ENCODE measurements around the gene WDR70. TPM values are rescaled to one million over a fixed set of nuclear protein-coding genes. Genes with fewer than 3 reads are reported as not detected.
"Not testable (repeated sequence)": the region's sequence is repeated elsewhere in the genome, so short reads cannot be mapped to it uniquely, and the experiment has no call there.

Gene WDR70
- total RNA-seq, 2 donors from 2014 or later, result 35.2 to 38.8 TPM

DNA sequence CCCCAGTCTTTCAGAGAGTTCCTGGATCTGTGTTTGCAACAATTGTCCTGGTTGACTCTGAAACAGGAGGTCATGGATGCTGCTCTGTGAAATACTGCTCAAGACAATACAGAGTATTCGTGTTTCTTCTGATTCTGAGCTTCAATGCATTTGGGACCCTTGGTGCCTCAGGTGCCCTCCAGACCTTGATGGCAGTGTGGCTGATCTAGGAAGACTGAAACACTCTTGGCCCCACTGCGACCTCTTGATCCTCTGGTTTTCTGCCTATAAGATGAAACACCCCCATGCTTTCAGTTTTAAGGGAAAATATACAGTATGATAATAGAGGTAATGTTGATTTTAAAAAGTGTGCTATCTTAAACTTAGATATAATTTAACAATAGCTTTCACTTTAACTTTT lies 393.1 kb downstream of the WDR70 start:
- H3K4me1 Mint-ChIP-seq, result no peaks in the 10 kb centered on the region
- H3K9me3 ChIP-seq (ENCODE audit: control insufficient read depth, low read length, poor library complexity, severe bottlenecking), result no peaks in the 10 kb centered on the region
- H3K4me3 Mint-ChIP-seq, result no peak overlapping the region
- DNase-seq, result no peak
- no peaks in the 10 kb centered on the region for H3K36me3 Mint-ChIP-seq (ENCODE audit: low read depth)
- no peak overlapping the region for H3K27ac Mint-ChIP-seq
- H3K27me3 Mint-ChIP-seq, result peaks cover 7% of the 10 kb centered on the region
- no peak for ATAC-seq

GRCh38 chr5:37773809-37774208 lies 394.7 kb downstream of the WDR70 start:
- H3K27ac Mint-ChIP-seq, result no peak overlapping the region
- H3K36me3 Mint-ChIP-seq (ENCODE audit: low read depth), result no peaks in the 10 kb centered on the region
- ATAC-seq (no peak), DNase-seq (no peak)
- peaks cover 7% of the 10 kb centered on the region for H3K27me3 Mint-ChIP-seq
- H3K4me1 Mint-ChIP-seq, result no peaks in the 10 kb centered on the region
- no peaks in the 10 kb centered on the region for H3K9me3 ChIP-seq (ENCODE audit: control insufficient read depth, low read length, poor library complexity, severe bottlenecking)
- H3K4me3 Mint-ChIP-seq, result no peak overlapping the region

DNA sequence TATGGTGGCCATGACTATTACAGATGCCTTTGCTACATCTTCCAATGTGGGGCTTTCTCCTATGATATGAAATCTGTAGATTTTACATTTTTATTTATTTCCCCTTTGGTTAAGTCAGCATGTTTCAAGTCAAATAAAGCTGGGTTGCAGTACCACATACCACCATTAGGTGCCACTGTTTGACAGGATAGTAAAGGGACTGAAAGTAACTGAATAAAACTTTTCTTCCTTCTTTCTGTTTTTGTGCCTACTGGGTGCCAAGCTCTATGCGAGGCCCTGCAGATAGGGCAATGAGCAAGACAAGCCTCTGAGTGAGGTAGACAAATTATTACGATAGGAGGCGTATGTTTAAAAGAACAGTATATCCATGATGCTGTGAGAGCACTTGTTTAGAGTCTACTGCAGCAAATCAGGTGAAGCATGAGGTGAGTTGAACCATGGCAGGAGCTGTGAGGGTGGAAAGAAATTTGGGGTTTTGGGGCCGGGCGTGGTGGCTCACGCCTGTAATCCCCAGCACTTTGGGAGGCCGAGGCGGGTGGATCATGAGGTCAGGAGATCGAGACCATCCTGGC lies 395.9 kb downstream of the WDR70 start:
- Mint-ChIP-seq H3K27ac (no peak overlapping the region), H3K4me3 (no peak overlapping the region), H3K36me3 (ENCODE audit: low read depth) (no peaks in the 10 kb centered on the region), H3K4me1 (no peaks in the 10 kb centered on the region), H3K27me3 (peaks cover 3% of the 10 kb centered on the region)
- ATAC-seq (no peak), DNase-seq (no peak)
- H3K9me3 ChIP-seq (ENCODE audit: control insufficient read depth, low read length, poor library complexity, severe bottlenecking), result no peaks in the 10 kb centered on the region

- Mint-ChIP-seq H3K27ac (no peak overlapping the region), H3K4me3 (no peak overlapping the region), H3K27me3 (no peaks in the 10 kb centered on the region), H3K36me3 (ENCODE audit: low read depth) (no peaks in the 10 kb centered on the region), H3K4me1 (no peaks in the 10 kb centered on the region)
- ATAC-seq, result no peak
- no peak for DNase-seq
- no peaks in the 10 kb centered on the region for H3K9me3 ChIP-seq (ENCODE audit: control insufficient read depth, low read length, poor library complexity, severe bottlenecking)
Measured at GRCh38 chr5:37776826-37777225, 397.7 kb downstream of the WDR70 start.

GRCh38 chr5:37777432-37778130 lies 398.5 kb downstream of the WDR70 start:
- peaks cover 5% of the 10 kb centered on the region for H3K27me3 Mint-ChIP-seq
- no peak overlapping the region for H3K27ac Mint-ChIP-seq
- no peaks in the 10 kb centered on the region for H3K4me1 Mint-ChIP-seq
- no peak for DNase-seq
- no peak overlapping the region for H3K4me3 Mint-ChIP-seq
- H3K9me3 ChIP-seq (ENCODE audit: control insufficient read depth, low read length, poor library complexity, severe bottlenecking), result no peaks in the 10 kb centered on the region
- ATAC-seq, result no peak
- no peaks in the 10 kb centered on the region for H3K36me3 Mint-ChIP-seq (ENCODE audit: low read depth)

DNA sequence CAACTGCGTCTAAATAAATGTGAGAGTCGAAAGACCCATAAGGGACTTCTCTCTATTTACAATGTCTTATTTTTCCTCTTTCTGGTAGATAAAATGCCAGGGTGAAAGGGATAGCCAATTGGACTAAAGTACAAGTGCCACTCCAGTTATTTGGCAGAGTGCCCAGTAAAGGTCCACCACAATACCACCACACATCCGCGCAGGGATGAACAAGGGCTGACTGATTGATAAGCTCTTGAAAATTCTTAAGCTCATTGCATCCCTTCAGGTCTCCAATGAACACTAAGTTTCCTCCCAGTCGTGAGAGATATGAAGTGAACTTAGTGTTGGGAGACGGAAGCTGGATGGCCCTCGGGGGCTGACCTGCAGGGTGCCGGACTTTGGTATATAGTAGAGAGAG lies 402.3 kb downstream of the WDR70 start:
- not testable (repeated sequence) for DNase-seq; H3K36me3 Mint-ChIP-seq (ENCODE audit: low read depth); ATAC-seq; H3K4me3 Mint-ChIP-seq; H3K27ac Mint-ChIP-seq; H3K9me3 ChIP-seq (ENCODE audit: control insufficient read depth, low read length, poor library complexity, severe bottlenecking); H3K27me3 Mint-ChIP-seq; H3K4me1 Mint-ChIP-seq

DNA sequence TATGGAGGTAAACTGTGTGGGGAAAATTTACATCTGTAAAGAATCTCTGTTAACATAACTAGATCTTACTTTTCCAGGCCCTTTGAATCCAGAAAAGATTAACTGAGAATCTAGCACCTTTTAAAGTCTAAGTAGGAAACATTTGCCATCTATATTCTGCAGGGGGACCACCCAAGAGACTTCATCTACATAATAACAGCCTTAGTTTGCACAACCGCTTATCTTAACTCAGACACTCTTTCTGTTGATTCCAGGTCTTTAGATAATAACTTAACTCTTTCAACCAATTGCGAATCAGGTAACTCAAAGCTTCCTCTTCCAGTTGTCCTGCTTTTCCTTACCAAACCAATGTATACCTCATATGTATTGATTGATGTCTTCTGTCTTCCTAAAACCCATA lies 407.3 kb downstream of the WDR70 start:
- no peaks in the 10 kb centered on the region for H3K9me3 ChIP-seq (ENCODE audit: control insufficient read depth, low read length, poor library complexity, severe bottlenecking)
- peaks cover 2% of the 10 kb centered on the region for H3K36me3 Mint-ChIP-seq (ENCODE audit: low read depth)
- H3K4me1 Mint-ChIP-seq, result no peaks in the 10 kb centered on the region
- no peak for ATAC-seq
- H3K27ac Mint-ChIP-seq, result no peak overlapping the region
- peaks cover 24% of the 10 kb centered on the region for H3K27me3 Mint-ChIP-seq
- DNase-seq, result no peak
- H3K4me3 Mint-ChIP-seq, result no peak overlapping the region

DNA sequence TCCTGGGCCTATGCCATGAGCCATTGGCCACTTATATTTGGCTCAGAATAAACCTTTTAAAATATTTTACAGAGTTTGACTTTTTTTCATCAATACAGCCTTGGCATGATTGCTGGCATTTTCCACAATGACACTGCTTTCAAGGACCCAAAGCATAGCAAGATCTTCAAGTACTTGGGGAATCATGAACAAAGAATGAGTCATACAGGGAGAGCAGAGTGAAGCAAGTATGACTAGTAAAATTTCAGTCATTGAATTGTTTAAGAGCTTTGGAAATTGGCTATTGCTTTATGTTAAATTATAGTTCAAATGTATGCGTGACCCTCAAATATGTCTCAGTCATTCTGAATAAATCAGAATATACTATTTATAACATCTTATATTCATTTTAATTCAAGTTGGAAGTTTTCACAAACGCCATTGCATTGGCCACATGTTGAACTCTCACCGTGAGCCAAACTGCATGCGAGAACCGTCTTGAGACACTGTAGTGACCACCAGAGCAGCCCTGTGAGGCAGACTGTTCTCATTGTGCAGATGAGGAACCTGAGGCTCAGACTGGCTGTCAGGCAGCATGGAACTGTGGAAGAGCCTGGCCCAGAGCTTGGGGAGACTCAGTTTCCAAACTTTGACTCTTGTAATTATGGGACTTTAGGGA lies 407.9 kb downstream of the WDR70 start:
- ATAC-seq, result no peak
- H3K4me1 Mint-ChIP-seq, result no peaks in the 10 kb centered on the region
- peaks cover 2% of the 10 kb centered on the region for H3K36me3 Mint-ChIP-seq (ENCODE audit: low read depth)
- DNase-seq, result no peak
- H3K9me3 ChIP-seq (ENCODE audit: control insufficient read depth, low read length, poor library complexity, severe bottlenecking), result no peaks in the 10 kb centered on the region
- H3K27me3 Mint-ChIP-seq, result peaks cover 24% of the 10 kb centered on the region
- no peak overlapping the region for H3K27ac Mint-ChIP-seq
- no peak overlapping the region for H3K4me3 Mint-ChIP-seq

DNA sequence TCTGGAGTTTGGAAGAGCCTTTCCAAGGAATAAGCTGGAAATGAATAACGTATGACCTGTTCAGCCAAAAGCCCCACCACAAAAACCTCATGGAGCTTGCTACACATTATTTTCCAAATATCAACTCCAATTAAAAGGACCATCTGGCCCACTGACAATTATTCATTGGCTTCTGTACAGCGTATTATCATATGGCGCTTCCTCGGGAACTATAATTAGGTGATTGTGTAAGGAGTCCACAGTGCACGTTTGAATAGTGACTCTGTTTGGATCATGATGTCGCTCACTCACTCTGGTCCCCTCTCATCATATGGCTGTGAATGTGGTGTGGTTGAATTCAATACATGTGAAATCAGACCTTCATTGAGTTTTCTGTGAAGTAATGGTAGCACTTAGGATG lies 408.6 kb downstream of the WDR70 start:
- DNase-seq, result no peak
- H3K4me1 Mint-ChIP-seq, result no peaks in the 10 kb centered on the region
- no peak overlapping the region for H3K4me3 Mint-ChIP-seq
- no peaks in the 10 kb centered on the region for H3K9me3 ChIP-seq (ENCODE audit: control insufficient read depth, low read length, poor library complexity, severe bottlenecking)
- no peak overlapping the region for H3K27ac Mint-ChIP-seq
- H3K36me3 Mint-ChIP-seq (ENCODE audit: low read depth), result peaks cover 2% of the 10 kb centered on the region
- ATAC-seq, result no peak
- H3K27me3 Mint-ChIP-seq, result peaks cover 19% of the 10 kb centered on the region

DNA sequence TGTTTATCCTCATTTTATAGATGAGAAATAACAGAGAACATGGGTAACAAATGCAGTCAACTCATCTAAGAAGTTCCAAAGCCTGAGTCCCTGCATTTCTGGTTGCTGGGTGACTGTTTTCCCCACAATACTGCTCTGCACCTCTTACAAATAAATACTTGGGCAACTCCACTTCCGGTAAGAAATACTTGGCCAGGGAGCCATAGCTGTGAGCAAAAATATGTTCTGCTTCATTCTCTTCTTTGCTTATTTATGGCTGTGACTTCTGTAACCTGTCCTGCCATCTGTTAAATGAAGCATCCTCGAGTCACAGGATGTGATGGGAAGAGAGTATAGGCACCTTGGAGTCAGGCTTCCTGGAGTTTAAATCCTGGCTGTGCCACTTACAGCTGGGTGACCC lies 410.9 kb downstream of the WDR70 start:
- Mint-ChIP-seq H3K27me3 (peaks cover 19% of the 10 kb centered on the region), H3K27ac (no peak overlapping the region), H3K4me1 (no peaks in the 10 kb centered on the region), H3K36me3 (ENCODE audit: low read depth) (peaks cover 3% of the 10 kb centered on the region), H3K4me3 (no peak overlapping the region)
- no peaks in the 10 kb centered on the region for H3K9me3 ChIP-seq (ENCODE audit: control insufficient read depth, low read length, poor library complexity, severe bottlenecking)
- ATAC-seq (no peak), DNase-seq (no peak)

DNA sequence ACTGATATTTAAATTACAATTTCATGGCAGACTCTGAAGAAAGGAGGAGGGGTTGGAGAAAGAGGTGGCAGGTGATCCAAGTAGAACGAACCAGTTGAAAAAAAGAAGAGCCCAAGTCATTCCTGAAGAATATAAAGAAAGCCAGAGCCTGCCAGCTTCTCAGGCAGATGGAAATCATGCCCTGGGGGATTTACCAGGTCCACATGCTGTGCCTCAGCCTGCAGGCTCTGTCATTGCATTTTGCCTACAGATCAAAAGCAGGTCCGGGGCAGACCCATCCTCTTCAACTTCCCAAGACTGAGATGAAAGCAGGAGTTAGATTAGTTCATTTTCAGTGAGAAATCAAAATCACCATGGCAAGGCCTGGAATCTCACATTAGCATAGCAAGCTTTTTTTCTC lies 412.2 kb downstream of the WDR70 start:
- no peak overlapping the region for H3K4me3 Mint-ChIP-seq
- H3K27ac Mint-ChIP-seq, result no peak overlapping the region
- no peaks in the 10 kb centered on the region for H3K4me1 Mint-ChIP-seq
- ATAC-seq (no peak), DNase-seq (no peak)
- H3K27me3 Mint-ChIP-seq, result peaks cover 18% of the 10 kb centered on the region
- no peaks in the 10 kb centered on the region for H3K9me3 ChIP-seq (ENCODE audit: control insufficient read depth, low read length, poor library complexity, severe bottlenecking)
- peaks cover 2% of the 10 kb centered on the region for H3K36me3 Mint-ChIP-seq (ENCODE audit: low read depth)

DNA sequence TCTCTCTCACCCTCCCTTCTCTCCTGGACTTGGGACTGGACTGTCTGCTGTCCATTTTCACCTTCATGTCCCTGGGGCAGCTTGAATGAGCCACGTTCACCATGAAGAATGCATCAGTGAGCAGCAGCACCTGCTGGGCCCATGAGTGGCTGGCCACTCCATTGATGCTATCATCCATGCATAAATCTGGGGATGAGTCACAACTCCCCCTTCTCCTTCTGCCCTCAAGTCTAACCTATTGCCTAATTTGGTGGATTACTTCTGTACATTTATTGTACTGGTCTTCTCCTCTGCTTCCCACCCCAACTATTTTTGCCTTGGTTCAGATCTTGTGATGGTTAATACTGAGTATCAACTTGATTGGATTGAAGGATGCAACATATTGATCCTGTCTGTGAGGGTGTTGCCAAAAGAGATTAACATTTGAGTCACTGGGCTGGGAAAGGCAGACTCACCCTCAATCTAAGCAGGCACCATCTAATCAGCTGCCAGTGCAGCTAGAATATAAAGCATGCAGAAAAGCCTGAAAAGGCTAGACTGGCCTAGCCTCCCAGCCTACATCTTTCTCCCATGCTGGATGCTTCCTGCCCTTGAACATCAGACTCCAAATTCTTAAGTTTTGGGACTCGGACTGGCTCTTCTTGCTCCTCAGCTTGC lies 414.0 kb downstream of the WDR70 start:
- H3K27me3 Mint-ChIP-seq, result peaks cover 12% of the 10 kb centered on the region
- no peaks in the 10 kb centered on the region for H3K9me3 ChIP-seq (ENCODE audit: control insufficient read depth, low read length, poor library complexity, severe bottlenecking)
- no peak for DNase-seq
- peaks cover 2% of the 10 kb centered on the region for H3K36me3 Mint-ChIP-seq (ENCODE audit: low read depth)
- no peak for ATAC-seq
- H3K4me1 Mint-ChIP-seq, result no peaks in the 10 kb centered on the region
- no peak overlapping the region for H3K27ac Mint-ChIP-seq
- H3K4me3 Mint-ChIP-seq, result no peak overlapping the region

DNA sequence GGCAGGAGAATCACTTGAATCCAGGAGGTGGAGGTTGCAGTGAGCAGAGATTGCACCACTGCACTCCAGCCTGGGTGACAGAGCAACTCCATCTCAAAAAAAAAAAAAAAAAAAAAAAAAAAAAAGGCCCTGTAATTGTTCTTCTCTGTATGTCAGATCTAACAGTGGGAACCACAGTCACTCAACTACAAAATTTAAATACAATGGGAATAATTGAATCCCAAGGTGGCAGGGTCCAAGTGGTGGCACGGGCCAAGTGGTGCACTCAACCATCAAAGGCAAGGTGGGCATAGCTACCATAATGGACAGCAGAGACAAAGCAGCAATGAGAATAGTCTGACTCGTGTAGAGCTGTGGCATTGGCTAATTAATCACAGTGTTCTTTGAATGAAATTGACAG lies 416.2 kb downstream of the WDR70 start:
- H3K27ac Mint-ChIP-seq, result not testable (repeated sequence)

More for the DNA sequence above, 416.2 kb downstream of the WDR70 start:
- H3K36me3 Mint-ChIP-seq (ENCODE audit: low read depth); H3K27me3 Mint-ChIP-seq; H3K4me3 Mint-ChIP-seq; DNase-seq; ATAC-seq; H3K9me3 ChIP-seq (ENCODE audit: control insufficient read depth, low read length, poor library complexity, severe bottlenecking); H3K4me1 Mint-ChIP-seq: not testable (repeated sequence)

All from T-helper 17 cell (primary cell).